Stomach (tissue), 4 donors: ENCODE results near the gene GGT6.

Source experiments
- CTCF ChIP-seq, 7 experiments: fragments of 450-650 bp in 4 of 7; fragments of 200-600 bp in 3 of 7; sonication (generic) in 3 of 7; IDR thresholded peaks; one replicate each; pipeline ENCODE4 v1.5.1; 2016 to 2019; ENCODE audit warnings: antibody characterized with exemption in 7 of 7, control low read depth in 2 of 7, mild to moderate bottlenecking in 1 of 7
- POLR2A ChIP-seq, 4 donors: fragments of 450-650 bp; IDR thresholded peaks; one replicate each; pipeline ENCODE4 v1.6.1; 2016; ENCODE audit warnings: antibody characterized with exemption in 4 of 4, control low read depth in 2 of 4, mild to moderate bottlenecking in 1 of 4, moderate library complexity in 1 of 4
- POLR2AphosphoS5 ChIP-seq, 3 donors: sonication (generic); formaldehyde crosslinking; IDR thresholded peaks; one replicate each; pipeline ENCODE4 v1.6.1; 2016; ENCODE audit warnings: antibody characterized with exemption in 3 of 3

- TF ChIP-seq POLR2A (IDR thresholded peaks at IDR 0.05), result no peak
- TF ChIP-seq CTCF (IDR thresholded peaks at IDR 0.05), result no peak
- no peak for TF ChIP-seq POLR2AphosphoS5 (IDR thresholded peaks at IDR 0.05)
Observed at GRCh38 chr17:4527566-4528125, 32.7 kb downstream of the GGT6 start.
